VCaP (cell line): ENCODE measurements around the gene HDAC7.

Source experiments
- H3K27ac ChIP-seq: fragments of 450-650 bp; 2 replicates; pipeline ENCODE4 v1.5.1; 2017
- TF ChIP-seq, protein P1 (sequence below): fragments of 450-650 bp; conservative IDR thresholded peaks from 2 replicates; pipeline ENCODE4 v1.5.1; 2017; ENCODE audit warnings: mild to moderate bottlenecking, moderate library complexity

Gene HDAC7

DNA sequence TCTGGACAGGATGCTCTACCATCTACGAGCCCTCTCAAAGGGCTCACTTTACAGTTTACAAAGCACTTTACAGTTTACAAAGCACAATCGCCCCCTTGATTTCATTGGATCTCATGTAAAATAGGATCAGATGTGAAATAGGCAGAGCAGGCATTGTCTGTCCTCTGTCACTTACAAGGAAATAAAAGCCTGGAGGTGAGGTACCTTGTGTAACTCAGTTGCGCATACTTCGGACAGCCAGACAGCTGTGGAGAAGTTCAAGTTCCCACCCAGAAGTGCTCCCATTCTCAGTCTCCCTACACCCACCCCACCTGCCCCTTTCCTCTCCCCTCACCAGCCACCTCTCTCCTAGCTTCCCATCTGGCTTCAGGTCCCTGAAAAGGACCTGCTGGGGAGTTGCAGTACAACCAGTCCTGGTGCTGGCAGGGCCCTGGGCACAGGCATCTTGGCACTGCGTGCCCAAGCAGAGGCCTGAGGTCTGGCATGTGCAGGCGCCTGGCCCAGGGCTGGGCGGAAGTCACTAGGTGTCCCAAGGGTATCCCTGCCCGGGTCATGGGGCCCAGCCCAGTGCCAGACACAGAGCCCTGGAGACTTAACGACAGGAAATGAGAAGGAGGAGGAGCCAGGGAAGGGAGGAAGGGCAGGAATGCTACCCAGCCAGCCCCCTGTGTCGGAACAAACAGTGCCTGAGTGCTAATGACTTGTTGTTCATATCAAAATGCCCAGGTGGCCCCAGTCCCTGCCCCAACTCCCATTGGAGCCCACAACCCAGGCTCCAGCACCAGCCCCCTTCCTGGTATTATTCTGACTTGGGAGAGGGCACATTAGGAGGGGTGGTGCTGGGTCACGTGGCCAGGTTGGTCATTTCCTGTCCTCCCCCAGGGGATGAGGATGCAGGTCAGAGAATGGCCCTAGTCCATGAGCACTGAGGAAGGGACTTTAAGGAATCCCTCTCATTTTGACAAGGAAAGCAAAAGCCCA, 66.4 kb downstream of the HDAC7 start:
- peak overlapping the region; percentile 78 for H3K27ac ChIP-seq
- TF ChIP-seq, protein P1, sequence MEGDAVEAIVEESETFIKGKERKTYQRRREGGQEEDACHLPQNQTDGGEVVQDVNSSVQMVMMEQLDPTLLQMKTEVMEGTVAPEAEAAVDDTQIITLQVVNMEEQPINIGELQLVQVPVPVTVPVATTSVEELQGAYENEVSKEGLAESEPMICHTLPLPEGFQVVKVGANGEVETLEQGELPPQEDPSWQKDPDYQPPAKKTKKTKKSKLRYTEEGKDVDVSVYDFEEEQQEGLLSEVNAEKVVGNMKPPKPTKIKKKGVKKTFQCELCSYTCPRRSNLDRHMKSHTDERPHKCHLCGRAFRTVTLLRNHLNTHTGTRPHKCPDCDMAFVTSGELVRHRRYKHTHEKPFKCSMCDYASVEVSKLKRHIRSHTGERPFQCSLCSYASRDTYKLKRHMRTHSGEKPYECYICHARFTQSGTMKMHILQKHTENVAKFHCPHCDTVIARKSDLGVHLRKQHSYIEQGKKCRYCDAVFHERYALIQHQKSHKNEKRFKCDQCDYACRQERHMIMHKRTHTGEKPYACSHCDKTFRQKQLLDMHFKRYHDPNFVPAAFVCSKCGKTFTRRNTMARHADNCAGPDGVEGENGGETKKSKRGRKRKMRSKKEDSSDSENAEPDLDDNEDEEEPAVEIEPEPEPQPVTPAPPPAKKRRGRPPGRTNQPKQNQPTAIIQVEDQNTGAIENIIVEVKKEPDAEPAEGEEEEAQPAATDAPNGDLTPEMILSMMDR: no peak

DNA sequence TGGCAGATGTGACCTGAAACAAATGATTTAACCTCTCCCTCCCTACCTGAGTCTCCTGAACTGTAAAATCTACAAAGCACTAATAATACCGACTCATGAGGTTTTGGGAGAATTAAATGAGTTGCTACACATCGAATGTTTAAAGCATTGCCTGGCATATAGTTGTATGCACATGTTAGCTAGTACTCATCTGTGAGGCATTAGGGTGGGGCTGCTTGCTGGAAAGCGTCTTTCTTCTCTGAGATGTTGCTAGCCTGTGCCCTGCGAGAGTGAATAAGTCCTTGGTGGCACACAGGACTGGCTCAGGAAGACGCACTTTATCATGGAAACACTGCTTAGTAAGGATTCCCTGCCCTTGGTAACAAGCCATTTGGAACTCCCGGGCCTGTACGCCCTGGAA, 67.2 kb downstream of the HDAC7 start:
- H3K27ac ChIP-seq: peak overlapping the region; percentile 78

DNA sequence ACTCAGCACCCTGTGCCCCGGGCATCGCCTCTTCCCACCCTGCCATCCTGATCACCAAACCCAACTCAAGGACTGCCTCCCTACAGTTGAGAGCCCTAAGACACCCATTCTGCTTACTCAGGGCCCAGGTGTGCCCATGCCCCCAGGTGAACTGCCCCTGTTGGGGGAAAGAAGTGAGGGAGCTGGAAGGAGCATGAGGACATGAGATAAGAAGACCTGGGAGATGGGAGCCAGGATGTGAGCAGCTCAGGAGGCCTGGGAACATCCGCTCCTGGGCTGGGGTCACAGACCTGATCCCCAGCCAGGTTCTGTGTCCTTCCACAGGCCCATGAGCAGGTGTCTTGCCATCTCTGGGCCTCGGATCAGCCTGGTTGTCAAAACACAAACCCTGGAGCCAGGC, 67.6 kb downstream of the HDAC7 start:
- peak overlapping the region; percentile 78 for H3K27ac ChIP-seq
- TF ChIP-seq, protein P1: no peak

More for the DNA sequence above, 67.2 kb downstream of the HDAC7 start:
- TF ChIP-seq, protein P1: no peak

DNA sequence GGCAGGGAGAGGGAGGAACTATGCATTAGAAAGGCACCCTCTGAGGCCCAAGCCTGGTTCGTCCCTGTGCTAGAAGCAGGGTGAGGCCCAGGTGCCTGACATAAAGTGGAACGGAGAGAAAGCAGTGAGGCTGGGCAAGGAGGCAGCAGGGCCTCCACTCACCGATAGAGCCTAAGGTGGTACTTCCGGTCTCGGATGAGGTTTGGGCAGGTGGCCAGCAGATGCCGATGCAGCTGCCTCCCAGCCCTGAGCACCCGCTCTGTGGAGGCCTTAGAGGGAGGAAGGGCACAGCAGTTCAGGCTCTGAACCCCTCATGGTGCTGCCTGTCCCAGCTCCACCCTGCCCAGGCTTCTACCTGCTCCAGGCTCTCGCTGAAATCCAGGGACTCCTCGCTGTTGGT, 68.1 kb downstream of the HDAC7 start:
- TF ChIP-seq, protein P1: no peak
- H3K27ac ChIP-seq: peak overlapping the region; percentile 78; the same call in 1 of the 2 replicates

DNA sequence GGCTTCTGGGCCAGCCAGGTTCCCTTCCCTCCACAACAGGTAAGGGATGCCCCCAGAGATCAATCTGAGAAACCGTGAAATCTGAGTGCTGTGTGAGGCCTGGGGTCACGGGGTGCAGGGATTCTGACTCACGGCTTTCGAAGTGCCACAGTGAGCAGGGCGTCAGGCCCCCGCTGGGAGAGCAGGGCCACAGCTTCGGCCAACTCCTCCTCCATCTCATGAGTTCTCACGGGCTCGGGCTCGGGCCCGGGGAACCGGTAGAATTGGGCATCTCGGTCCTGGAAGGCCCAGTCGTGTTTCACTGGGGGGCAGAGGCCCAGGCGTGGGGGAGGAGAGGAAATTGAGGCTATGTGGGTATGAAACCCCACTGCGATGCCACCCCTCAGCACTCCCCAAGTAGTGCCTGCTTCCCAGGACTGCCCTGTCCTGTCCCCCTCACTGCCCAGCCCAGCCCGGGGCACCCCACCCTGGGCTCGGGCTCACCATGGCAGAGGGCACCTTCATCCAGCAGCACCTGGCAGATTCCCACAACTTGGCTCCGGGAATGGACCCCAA, 68.7 kb downstream of the HDAC7 start:
- TF ChIP-seq, protein P1: no peak
- peak overlapping the region; percentile 78; the same call in 1 of the 2 replicates for H3K27ac ChIP-seq

DNA sequence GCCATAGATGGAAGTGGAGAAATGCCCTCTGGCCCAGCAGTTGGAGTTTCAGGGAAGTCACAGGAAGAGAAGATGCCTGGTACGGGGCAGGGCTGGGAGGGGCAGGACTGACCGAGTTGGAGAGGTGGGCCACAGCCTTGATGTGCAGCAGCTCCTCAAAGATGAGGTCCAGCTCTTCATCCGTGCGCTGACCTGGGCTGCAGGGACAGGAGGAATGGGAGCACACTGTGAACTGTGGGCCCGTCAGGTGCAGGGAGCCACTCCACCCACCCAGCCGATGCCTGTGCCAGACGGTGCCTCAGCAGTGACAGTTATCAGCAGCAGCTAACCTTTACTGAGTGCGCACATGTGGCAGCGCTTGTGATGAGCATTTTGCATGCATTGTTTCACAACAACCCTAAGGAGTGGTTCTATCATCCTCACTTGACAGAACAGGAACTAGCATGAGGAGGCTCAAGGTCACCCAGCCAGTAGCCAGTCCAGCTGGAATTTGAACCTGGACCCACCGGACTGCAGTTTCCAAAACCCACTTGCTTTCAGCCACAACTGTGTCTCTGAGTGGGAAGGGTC, 69.4 kb downstream of the HDAC7 start:
- no peak overlapping the region; the same call in 1 of the 2 replicates for H3K27ac ChIP-seq
- TF ChIP-seq, protein P1: no peak

DNA sequence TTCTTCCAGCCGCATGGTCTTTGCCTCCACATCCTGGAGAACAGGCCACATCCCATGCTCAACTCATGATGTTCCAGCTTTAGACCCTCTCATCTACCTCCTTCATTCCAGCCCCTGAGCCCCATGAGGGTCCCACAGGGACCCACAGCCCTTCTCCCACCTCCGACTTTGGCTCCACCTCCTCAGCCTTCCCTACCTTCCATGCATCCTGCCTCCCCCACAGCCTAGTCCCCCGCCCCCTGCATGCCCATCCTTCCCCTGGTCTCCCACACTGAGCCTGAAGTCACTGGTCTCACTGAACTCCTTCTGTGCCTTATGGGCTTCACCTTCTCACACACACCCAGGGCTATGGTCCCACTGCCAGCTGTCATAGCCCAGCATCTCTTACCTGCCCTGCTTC, 70.8 kb downstream of the HDAC7 start:
- TF ChIP-seq, protein P1: no peak
- no peak overlapping the region for H3K27ac ChIP-seq
